GM19240 (cell line): ENCODE measurements around the gene MRPL58.

ENCODE experiments used
- DNase-seq: peaks from one replicate; pipeline ENCODE4 v3.0.0; 2011; ENCODE audit warnings: low spot score; ENCODE audit not compliant: insufficient read length

The MRPL58 gene

DNA sequence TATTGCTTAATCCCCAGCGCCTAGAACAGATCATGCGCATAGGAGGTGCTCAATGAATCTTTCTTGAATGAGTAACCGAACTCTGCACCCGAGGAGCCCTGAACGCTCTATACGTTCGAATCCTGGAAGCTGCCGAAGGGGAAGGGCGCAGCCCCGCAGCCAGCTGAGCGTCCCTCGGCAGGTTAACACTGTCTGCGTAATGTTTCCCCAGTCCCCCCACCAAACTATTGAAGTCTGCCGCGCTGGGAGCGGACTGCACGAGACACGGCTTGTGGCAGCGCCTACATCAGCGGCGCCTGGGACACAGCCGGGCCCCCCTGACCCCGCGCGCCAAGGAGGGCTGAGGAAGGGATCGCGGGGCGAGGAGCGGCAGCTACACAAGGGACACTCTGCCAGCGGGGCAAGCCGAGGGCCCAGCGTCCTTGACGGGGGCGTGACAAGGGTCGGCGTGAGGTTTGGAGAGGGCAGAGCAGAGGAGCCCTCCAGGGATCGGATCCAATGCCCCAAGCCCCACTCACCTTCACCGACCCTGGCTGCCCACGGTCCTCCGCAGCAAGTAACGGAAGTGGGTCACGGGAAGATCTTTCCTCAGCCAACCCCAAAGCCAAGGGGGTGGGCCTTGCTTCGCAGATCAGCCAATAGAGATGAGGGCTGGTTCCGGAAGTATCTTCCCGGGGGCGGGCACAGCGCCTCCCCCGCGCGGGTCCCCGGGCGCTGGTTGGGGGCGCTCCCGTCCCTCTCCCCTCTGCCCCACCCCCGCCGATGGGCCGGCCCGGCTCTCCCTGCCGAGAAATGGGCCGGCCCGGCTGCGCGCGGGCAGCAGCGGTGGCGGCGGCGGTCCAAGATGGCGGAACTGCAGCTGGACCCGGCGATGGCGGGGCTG is 34.2 kb downstream of the MRPL58 start, which contains the start of the genes ATP5PD and KCTD2:
TSS of gene ATP5PD (minus strand) at position 563 of the 883 bp plus-strand sequence. CDS start 4,319 bp downstream, outside the sequence.
TSS of gene KCTD2 (plus strand) at position 819 of the 883 bp plus-strand sequence. CDS start at position 845, 26 bp downstream.
- peak; percentile 95 for DNase-seq

- DNase-seq, result no peak
Measured at GRCh38 chr17:75047398-75048098, 35.1 kb downstream of the MRPL58 start.

GRCh38 chr17:75048249-75048878 is 35.9 kb downstream of the MRPL58 start:
- no peak for DNase-seq

GRCh38 chr17:75049057-75049456 is 36.6 kb downstream of the MRPL58 start:
- DNase-seq, result no peak

DNA sequence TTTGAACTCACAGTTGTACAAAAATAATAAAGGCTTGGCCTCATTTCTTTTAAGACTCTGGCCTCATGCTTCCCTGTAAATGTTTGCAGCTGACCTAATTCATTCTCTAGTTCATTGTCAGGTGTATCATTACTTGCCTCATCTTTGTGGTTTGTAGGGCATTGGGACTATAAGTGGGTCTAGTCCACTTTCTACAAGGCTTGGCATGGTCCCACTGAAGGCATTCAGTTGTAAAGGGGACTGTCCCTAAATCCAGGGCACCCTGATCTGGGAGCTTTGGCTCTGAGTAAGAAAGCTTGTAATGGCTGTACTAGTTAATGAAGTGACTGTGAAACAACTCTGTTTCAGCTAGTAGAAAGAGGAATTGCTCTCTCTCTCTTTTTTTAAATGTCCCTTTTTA is 37.2 kb downstream of the MRPL58 start:
- DNase-seq, result no peak

DNA sequence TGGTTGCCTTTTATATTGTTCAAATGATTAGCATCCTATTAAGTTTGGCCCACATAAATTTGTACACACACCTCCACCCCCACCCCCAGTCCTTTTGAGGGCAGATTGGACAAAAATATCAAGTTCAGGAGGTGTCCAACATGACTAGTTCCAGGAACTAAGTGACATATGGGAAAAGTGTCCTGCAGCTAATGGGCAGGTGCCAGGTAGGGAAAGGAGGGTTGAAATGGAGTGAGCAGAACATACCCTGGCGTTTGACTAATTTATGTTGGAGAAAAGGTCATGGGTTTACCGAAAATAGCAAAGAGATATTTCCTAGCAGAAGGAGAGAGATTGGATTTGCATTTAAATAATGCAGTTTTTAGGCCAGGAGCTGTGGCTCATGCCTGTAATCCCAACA is 39.5 kb downstream of the MRPL58 start:
- DNase-seq, result no peak

DNA sequence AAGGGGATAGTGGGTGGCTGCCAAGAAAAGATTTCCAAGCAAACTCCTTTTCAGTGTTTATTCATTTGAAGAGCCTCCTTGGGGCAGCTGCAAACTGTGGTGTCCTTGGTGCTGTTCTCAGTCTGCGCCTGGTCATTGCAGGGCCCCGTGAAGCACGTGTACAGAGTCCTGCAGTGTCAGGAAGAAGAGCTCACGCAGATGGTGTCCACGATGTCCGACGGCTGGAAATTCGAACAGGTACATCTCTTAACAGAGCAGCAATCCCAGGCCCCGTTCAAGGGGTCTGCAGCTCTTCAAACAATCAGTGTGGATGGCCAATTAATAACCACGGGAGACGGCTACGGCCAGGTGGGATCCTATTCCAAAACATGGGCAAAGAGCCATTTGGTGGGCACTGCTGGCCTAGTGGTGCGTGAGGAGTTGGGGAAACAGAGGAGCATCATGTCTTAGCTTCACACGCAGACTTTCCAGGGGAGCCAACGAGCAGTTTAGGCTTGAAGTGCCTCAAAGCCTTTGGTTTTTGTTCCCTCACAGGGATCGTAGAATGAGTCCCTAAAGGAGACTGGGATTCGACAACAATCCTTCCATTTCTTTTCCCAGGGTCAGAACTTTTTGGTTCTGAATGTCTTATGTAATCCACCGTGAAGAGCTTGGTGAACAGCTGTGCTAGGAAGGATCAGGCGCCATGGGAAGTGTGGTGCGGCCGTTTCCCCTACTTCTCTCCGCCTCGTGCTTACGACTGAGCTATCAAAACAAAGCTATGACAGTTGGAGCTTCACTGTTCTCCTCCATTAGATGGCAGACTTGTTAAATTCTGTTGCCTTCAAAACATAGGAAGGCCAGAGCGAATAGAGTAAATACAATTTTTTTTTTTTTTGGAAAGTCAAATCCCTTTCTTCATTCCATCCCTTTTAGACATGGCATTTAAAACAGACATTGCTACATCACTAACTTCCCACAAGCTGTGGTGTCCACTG is 47.2 kb downstream of the MRPL58 start:
- no peak for DNase-seq

- DNase-seq, result no peak
Measured at GRCh38 chr17:75060434-75061054, 48.1 kb downstream of the MRPL58 start.

DNA sequence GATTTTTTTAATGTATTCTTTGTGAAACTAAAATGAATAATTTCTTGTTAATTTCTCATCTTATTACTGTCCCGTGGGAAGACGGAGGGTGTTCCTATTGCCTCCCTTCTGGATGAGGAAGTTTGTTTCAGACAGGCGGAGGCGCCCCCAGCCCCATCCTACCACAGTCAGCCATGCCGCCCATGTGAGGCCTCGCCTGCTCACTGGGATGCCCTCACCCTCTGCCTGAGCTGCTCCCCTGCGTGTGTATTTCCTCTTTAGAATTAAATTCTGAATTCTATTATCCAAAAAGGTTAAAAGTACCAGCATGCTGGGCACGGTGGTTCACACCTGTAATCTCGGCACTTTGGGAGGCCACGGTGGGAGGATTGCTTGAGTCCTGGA is 48.6 kb downstream of the MRPL58 start:
- DNase-seq, result no peak

- no peak for DNase-seq
Measured at GRCh38 chr17:75061618-75062017, 49.1 kb downstream of the MRPL58 start.

DNA sequence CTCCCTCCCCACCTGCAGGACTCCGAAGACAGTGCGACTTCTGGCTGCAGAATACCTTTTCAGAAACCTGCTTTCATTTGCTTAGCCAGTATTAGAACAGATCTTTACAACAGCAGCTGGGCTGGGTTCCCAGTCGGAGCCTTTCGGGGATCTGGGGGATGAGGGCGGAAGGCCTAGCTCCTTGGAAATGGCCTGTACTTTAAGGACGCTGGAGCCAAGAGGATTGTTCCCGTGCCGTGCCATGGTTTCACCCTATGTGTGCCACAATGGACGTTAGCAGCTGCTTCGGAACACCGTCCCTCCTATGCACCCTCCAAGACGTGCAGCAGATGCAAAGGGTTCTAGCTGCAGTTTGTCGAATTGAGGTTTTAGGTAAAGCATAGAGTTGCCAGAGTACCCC is 50.7 kb downstream of the MRPL58 start:
- no peak for DNase-seq

DNA sequence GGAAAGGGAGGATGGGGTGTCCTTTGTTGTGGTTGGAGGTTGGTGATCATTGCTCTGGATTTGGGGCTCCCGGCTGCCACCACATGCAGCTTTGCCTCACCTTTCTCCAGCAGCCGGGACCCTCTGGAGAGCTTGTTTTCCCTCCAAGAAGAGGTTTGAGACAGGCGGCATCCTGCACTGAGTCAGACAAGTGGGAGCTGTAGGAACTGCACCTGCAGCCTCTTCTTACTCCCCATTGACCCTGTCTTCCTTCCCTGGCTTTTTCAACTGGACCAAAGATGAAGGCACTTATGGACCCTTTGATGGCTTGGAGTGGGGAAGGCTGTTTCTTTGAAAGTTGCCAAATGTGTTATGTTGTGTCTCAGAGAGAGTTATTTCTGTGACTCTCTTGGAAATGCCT is 51.2 kb downstream of the MRPL58 start:
- no peak for DNase-seq

GRCh38 chr17:75064040-75064439 is 51.6 kb downstream of the MRPL58 start:
- DNase-seq, result no peak

GRCh38 chr17:75064460-75064859 is 52.0 kb downstream of the MRPL58 start:
- DNase-seq, result no peak

GRCh38 chr17:75064867-75065561 is 52.5 kb downstream of the MRPL58 start:
- DNase-seq, result no peak

- DNase-seq, result no peak
Measured at GRCh38 chr17:75065562-75066151, 53.2 kb downstream of the MRPL58 start.

DNA sequence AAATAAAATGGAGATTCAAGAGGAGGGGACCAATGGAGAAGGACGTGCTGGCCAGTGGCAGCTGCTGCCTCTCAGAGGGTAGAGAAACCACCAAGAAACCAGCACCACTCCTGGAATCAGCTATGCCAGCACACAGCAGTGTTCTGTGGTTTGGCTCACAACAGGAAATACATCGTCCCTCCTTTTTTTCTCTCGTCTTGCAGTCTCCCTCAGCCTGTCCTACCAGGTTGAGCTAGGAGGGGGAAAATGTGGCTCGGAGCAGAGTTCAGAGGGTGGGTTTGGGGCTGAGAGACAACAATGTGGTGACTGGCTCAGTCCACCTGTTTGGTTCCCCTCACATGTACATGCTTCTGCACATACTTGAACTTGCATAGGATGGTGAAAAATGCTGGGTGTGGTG is 55.4 kb downstream of the MRPL58 start:
- no peak for DNase-seq

DNA sequence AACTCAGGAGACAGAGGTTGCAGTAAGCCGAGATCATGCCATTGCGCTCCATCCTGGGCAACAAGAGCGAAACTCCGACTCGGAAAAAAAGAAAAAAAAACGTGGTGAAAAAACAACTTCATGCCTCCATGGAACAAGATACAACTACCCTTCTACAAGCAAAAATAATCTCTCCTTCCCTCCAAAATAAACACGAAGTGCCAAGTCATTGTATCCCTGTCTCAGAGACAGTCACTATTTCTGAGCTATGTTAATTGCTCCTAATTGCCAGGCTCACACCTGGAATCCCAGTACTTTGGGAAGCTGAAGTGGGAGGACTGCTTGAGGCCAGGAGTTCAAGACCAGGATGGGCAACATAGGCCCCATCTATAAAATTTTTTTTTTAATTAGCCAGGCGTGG is 56.3 kb downstream of the MRPL58 start:
- no peak for DNase-seq

- no peak for DNase-seq
Measured at GRCh38 chr17:75069783-75070182, 57.3 kb downstream of the MRPL58 start.
